Activated CD4-positive, alpha-beta memory T cell treated with anti-CD3 and anti-CD28 coated beads for 36 hours (primary cell): Measurements from ENCODE around the gene TTC23L. TPM values are rescaled to one million over a fixed set of nuclear protein-coding genes. Genes with fewer than 3 reads are reported as not detected.

Experiments used
- CTCF ChIA-PET: fragments of 350-600 bp; sonication (Branson Sonifier 250); formaldehyde crosslinking; loops from one replicate; lab custom pipeline; 2021; ENCODE audit warnings: antibody characterized with exemption, inconsistent platforms; lab: Charles Lee
- POLR2A ChIA-PET: fragments of 350-600 bp; sonication (Branson Sonifier 250); formaldehyde crosslinking; loops from one replicate; lab custom pipeline; 2021; ENCODE audit warnings: antibody characterized with exemption; lab: Charles Lee
- DNase-seq: peaks from one replicate; pipeline ENCODE4 v3.0.0-alpha.2; 2020
- H3K27ac Mint-ChIP-seq: one replicate; pipeline ENCODE4 v1.8.0; 2021; ENCODE audit warnings: mixed read lengths
- H3K27me3 Mint-ChIP-seq: one replicate; pipeline ENCODE4 v1.8.0; 2021; ENCODE audit warnings: mixed read lengths
- H3K36me3 Mint-ChIP-seq: one replicate; pipeline ENCODE4 v1.8.0; 2021; ENCODE audit warnings: mixed read lengths
- H3K4me1 Mint-ChIP-seq: one replicate; pipeline ENCODE4 v1.8.0; 2021; ENCODE audit warnings: low read depth, mixed read lengths
- H3K4me3 Mint-ChIP-seq: one replicate; pipeline ENCODE4 v1.8.0; 2021; ENCODE audit warnings: mild to moderate bottlenecking, mixed read lengths
- H3K9me3 Mint-ChIP-seq: one replicate; pipeline ENCODE4 v1.8.0; 2021; ENCODE audit warnings: mixed read lengths
- intact Hi-C: fragments of 100-400 bp; cut with micrococcal nuclease; formaldehyde crosslinking; loops from one replicate; pipeline ENCODE4 v1.15.1; 2023
- total RNA-seq, 2 experiments: library from RNA; stranded (reverse); gene quantifications; one replicate each; pipeline ENCODE4 v1.2.3, GENCODE V29; 2021

TTC23L gene
- total RNA-seq, 2 experiments from 2014 or later = 0.07 TPM; not detected in 1

- Mint-ChIP-seq H3K27ac (no peak overlapping the region), H3K4me3 (no peak overlapping the region), H3K9me3 (no peaks in the 10 kb centered on the region), H3K27me3 (no peaks in the 10 kb centered on the region), H3K4me1 (no peaks in the 10 kb centered on the region), H3K36me3 (no peaks in the 10 kb centered on the region)
- POLR2A ChIA-PET = no interaction called here
- intact Hi-C loops = no loop called here
- no peak for DNase-seq
- CTCF ChIA-PET = interaction anchor here (0.9 to 2.9 kb wide), 3 partner anchors 369 to 416 kb away, joined by 3 to 12 read pairs (median 7); no protein-coding TSS in a partner anchor
Observed at GRCh38 chr5:34892414-34892813, 53.5 kb downstream of the TTC23L start.

- H3K4me3 Mint-ChIP-seq = no peak overlapping the region
- ChIA-PET POLR2A (no interaction called here), CTCF (interaction anchor here (1.1 to 2.2 kb wide), 2 partner anchors 372 to 408 kb away, joined by 8 to 12 read pairs; no protein-coding TSS in a partner anchor)
- H3K4me1 Mint-ChIP-seq = no peaks in the 10 kb centered on the region
- H3K27me3 Mint-ChIP-seq = no peaks in the 10 kb centered on the region
- intact Hi-C loops = no loop called here
- DNase-seq = no peak
- no peaks in the 10 kb centered on the region for H3K9me3 Mint-ChIP-seq
- no peak overlapping the region for H3K27ac Mint-ChIP-seq
- H3K36me3 Mint-ChIP-seq = no peaks in the 10 kb centered on the region
Observed at GRCh38 chr5:34894716-34895115, 55.8 kb downstream of the TTC23L start.

- DNase-seq = no peak
- Mint-ChIP-seq H3K36me3 (no peaks in the 10 kb centered on the region), H3K4me1 (no peaks in the 10 kb centered on the region), H3K27me3 (no peaks in the 10 kb centered on the region), H3K27ac (no peak overlapping the region), H3K9me3 (no peaks in the 10 kb centered on the region), H3K4me3 (no peak overlapping the region)
- ChIA-PET POLR2A (no interaction called here), CTCF (interaction anchor here (1.0 to 2.2 kb wide), 5 partner anchors 10 to 421 kb away, joined by 3 to 12 read pairs (median 5); no protein-coding TSS in a partner anchor)
- intact Hi-C loops = no loop called here
Observed at GRCh38 chr5:34895641-34896419, 56.9 kb downstream of the TTC23L start.

GRCh38 chr5:34897646-34898045 is 58.7 kb downstream of the TTC23L start:
- POLR2A ChIA-PET = no interaction called here

GRCh38 chr5:34898258-34898895 is 59.4 kb downstream of the TTC23L start:
- H3K36me3 Mint-ChIP-seq = peaks cover 6% of the 10 kb centered on the region
- peak; percentile 67 for DNase-seq
- ChIA-PET POLR2A (no interaction called here), CTCF (interaction anchor here (0.6 to 4.5 kb wide), 32 partner anchors 8 to 1462 kb away, joined by 3 to 48 read pairs (median 4); partner anchors contain the start of genes BRIX1, DNAJC21, RAD1 and TTC23L)
- intact Hi-C loops = loop anchor here (1.0 kb wide), 3 partner anchors 375 to 424 kb away; no protein-coding TSS in a partner anchor
- H3K9me3 Mint-ChIP-seq = no peaks in the 10 kb centered on the region
- no peak overlapping the region for H3K4me3 Mint-ChIP-seq
- no peaks in the 10 kb centered on the region for H3K27me3 Mint-ChIP-seq
- no peaks in the 10 kb centered on the region for H3K4me1 Mint-ChIP-seq
- H3K27ac Mint-ChIP-seq = no peak overlapping the region

More at GRCh38 chr5:34897646-34898045, 58.7 kb downstream of the TTC23L start:
- intact Hi-C loops = loop anchor here (1.0 kb wide), 3 partner anchors 374 to 423 kb away; no protein-coding TSS in a partner anchor
- Mint-ChIP-seq H3K36me3 (peaks cover 4% of the 10 kb centered on the region), H3K27me3 (no peaks in the 10 kb centered on the region), H3K4me3 (no peak overlapping the region), H3K27ac (no peak overlapping the region), H3K4me1 (no peaks in the 10 kb centered on the region), H3K9me3 (no peaks in the 10 kb centered on the region)
- CTCF ChIA-PET = interaction anchor here (0.6 to 4.5 kb wide), 25 partner anchors 8 to 422 kb away, joined by 3 to 48 read pairs (median 4); partner anchors contain the start of genes BRIX1 and RAD1
- DNase-seq = no peak

GRCh38 chr5:34899066-34899465 is 60.1 kb downstream of the TTC23L start:
- no peak overlapping the region for H3K4me3 Mint-ChIP-seq
- POLR2A ChIA-PET = no interaction called here
- no peaks in the 10 kb centered on the region for H3K27me3 Mint-ChIP-seq
- CTCF ChIA-PET = interaction anchor here (0.7 to 4.5 kb wide), 21 partner anchors 12 to 1463 kb away, joined by 3 to 48 read pairs (median 5); partner anchors contain the start of genes BRIX1, RAD1 and TTC23L
- no peak overlapping the region for H3K27ac Mint-ChIP-seq
- H3K4me1 Mint-ChIP-seq = no peaks in the 10 kb centered on the region
- DNase-seq = no peak
- peaks cover 10% of the 10 kb centered on the region for H3K36me3 Mint-ChIP-seq
- intact Hi-C loops = no loop called here
- H3K9me3 Mint-ChIP-seq = no peaks in the 10 kb centered on the region

GRCh38 chr5:34900652-34901051 is 61.7 kb downstream of the TTC23L start:
- H3K36me3 Mint-ChIP-seq = peaks cover 13% of the 10 kb centered on the region
- intact Hi-C loops = no loop called here
- H3K27me3 Mint-ChIP-seq = no peaks in the 10 kb centered on the region
- H3K4me1 Mint-ChIP-seq = no peaks in the 10 kb centered on the region
- ChIA-PET POLR2A (interaction anchor here (2.1 kb wide), 1 partner anchor 15 kb away, joined by 10 read pairs; the partner anchor contains the start of genes BRIX1 and RAD1), CTCF (interaction anchor here (1.0 to 4.5 kb wide), 3 partner anchors 378 to 426 kb away, joined by 4 to 42 read pairs (median 5); no protein-coding TSS in a partner anchor)
- no peak overlapping the region for H3K27ac Mint-ChIP-seq
- H3K9me3 Mint-ChIP-seq = no peaks in the 10 kb centered on the region
- H3K4me3 Mint-ChIP-seq = no peak overlapping the region
- DNase-seq = no peak

- no peaks in the 10 kb centered on the region for H3K9me3 Mint-ChIP-seq
- CTCF ChIA-PET = interaction anchor here (0.8 to 1.8 kb wide), 5 partner anchors 15 to 430 kb away, joined by 3 to 5 read pairs (median 4); no protein-coding TSS in a partner anchor
- POLR2A ChIA-PET = no interaction called here
- peaks cover 13% of the 10 kb centered on the region for H3K36me3 Mint-ChIP-seq
- no peaks in the 10 kb centered on the region for H3K27me3 Mint-ChIP-seq
- DNase-seq = no peak
- no peak overlapping the region for H3K4me3 Mint-ChIP-seq
- H3K27ac Mint-ChIP-seq = no peak overlapping the region
- H3K4me1 Mint-ChIP-seq = no peaks in the 10 kb centered on the region
- intact Hi-C loops = no loop called here
Observed at GRCh38 chr5:34903260-34903659, 64.3 kb downstream of the TTC23L start.

GRCh38 chr5:34905564-34905963 is 66.6 kb downstream of the TTC23L start:
- H3K27me3 Mint-ChIP-seq = no peaks in the 10 kb centered on the region
- POLR2A ChIA-PET = no interaction called here
- CTCF ChIA-PET = interaction anchor here (1.0 to 1.4 kb wide), 5 partner anchors 8 to 418 kb away, joined by 3 to 4 read pairs (median 3); partner anchors contain the start of genes BRIX1 and RAD1
- H3K9me3 Mint-ChIP-seq = no peaks in the 10 kb centered on the region
- H3K36me3 Mint-ChIP-seq = peaks cover 30% of the 10 kb centered on the region
- H3K4me1 Mint-ChIP-seq = no peaks in the 10 kb centered on the region
- H3K27ac Mint-ChIP-seq = no peak overlapping the region
- no peak for DNase-seq
- intact Hi-C loops = no loop called here
- H3K4me3 Mint-ChIP-seq = no peak overlapping the region

- peaks cover 52% of the 10 kb centered on the region for H3K36me3 Mint-ChIP-seq
- no peak for DNase-seq
- ChIA-PET CTCF (interaction anchor here (1.7 kb wide), 1 partner anchor 10 kb away, joined by 4 read pairs; no protein-coding TSS in a partner anchor), POLR2A (no interaction called here)
- H3K4me1 Mint-ChIP-seq = peaks cover 23% of the 10 kb centered on the region
- no peak overlapping the region for H3K4me3 Mint-ChIP-seq
- H3K27me3 Mint-ChIP-seq = no peaks in the 10 kb centered on the region
- intact Hi-C loops = loop anchor here (10.0 kb wide), 2 partner anchors 258 to 1962 kb away; partner anchors contain the start of genes NIPBL and RAI14
- no peaks in the 10 kb centered on the region for H3K9me3 Mint-ChIP-seq
- no peak overlapping the region for H3K27ac Mint-ChIP-seq
Observed at GRCh38 chr5:34913072-34913471, 74.1 kb downstream of the TTC23L start.

GRCh38 chr5:34914671-34915138 is 75.7 kb downstream of the TTC23L start:
- intact Hi-C loops = loop anchor here (1.0 to 10.0 kb wide), 8 partner anchors 10 to 1960 kb away; partner anchors contain the start of genes DNAJC21, NIPBL, RAI14 and TARS1
- no peak overlapping the region for H3K27ac Mint-ChIP-seq
- POLR2A ChIA-PET = interaction anchor here (1.6 to 4.4 kb wide), 4 partner anchors 9 to 76 kb away, joined by 10 to 77 read pairs (median 11); partner anchors contain the start of genes DNAJC21 and TTC23L
- peaks cover 23% of the 10 kb centered on the region for H3K4me1 Mint-ChIP-seq
- no peak overlapping the region for H3K4me3 Mint-ChIP-seq
- DNase-seq = peak; percentile 31
- H3K36me3 Mint-ChIP-seq = peaks cover 47% of the 10 kb centered on the region
- no peaks in the 10 kb centered on the region for H3K9me3 Mint-ChIP-seq
- H3K27me3 Mint-ChIP-seq = no peaks in the 10 kb centered on the region
- CTCF ChIA-PET = interaction anchor here (0.6 to 6.1 kb wide), 10 partner anchors 9 to 1010 kb away, joined by 3 to 37 read pairs (median 6); partner anchors contain the start of gene DNAJC21
